Measurements from ENCODE around the gene ASCL5. TPM values are rescaled to one million over a fixed set of nuclear protein-coding genes. Genes with fewer than 3 reads are reported as not detected.

ASCL5 gene
- total and polyA plus RNA-seq, 9 of the 15 experiments (the other 6 are each of a cell fraction or from before 2014, with no cell fraction given) = 0.09 TPM; not detected in 8

GRCh38 chr1:201142849-201143725 is 16.1 kb upstream of the ASCL5 start:
- Histone ChIP-seq H3K9ac (ENCODE audit: insufficient read depth in 1 of 2, low read depth in 2 of 2, low read length in 2 of 2) (0 out of 4 replicates have a peak overlapping the region, but pooled peaks of 1 of the 2 experiments have one; percentile 46), H3K9me1 (ENCODE audit: control insufficient read depth, insufficient read depth, low read length) (no peaks in the 10 kb centered on the region), H3K79me2 (ENCODE audit: control insufficient read depth, insufficient read depth, low read length) (no peaks in the 10 kb centered on the region), H3K4me2 (ENCODE audit: insufficient read depth, low read length) (no peak overlapping the region), H3K27me3 (ENCODE audit: control insufficient read depth in 2 of 2, insufficient read depth in 2 of 2, low read length in 2 of 2) (no peaks in the 10 kb centered on the region), H3K27ac (ENCODE audit: extremely low read depth, low read depth, low read length) (no peak overlapping the region), H3K4me1 (replicated peaks in 1 of 2; ENCODE audit: control insufficient read depth in 2 of 2, insufficient read depth in 2 of 2, low read length in 2 of 2) (no peaks in the 10 kb centered on the region), H2AFZ (ENCODE audit: low read depth, low read length) (no peak overlapping the region), H3K9me3 (replicated peaks; ENCODE audit: control insufficient read depth, insufficient read depth, low read depth, low read length) (no peaks in the 10 kb centered on the region), H3K4me3 (no peak overlapping the region), H4K20me1 (replicated peaks; ENCODE audit: control insufficient read depth, insufficient read depth, low read length) (peaks cover 9% of the 10 kb centered on the region), H3K36me3 (ENCODE audit: control insufficient read depth, insufficient read depth, low read length) (peaks cover 98% of the 10 kb centered on the region)
- FAIRE-seq (no peak), DNase-seq (ENCODE audit: extremely low read depth in 1 of 4, low spot score in 3 of 4) (no peak), ATAC-seq (no peak)
- CTCF ChIA-PET (ENCODE audit: low intra/inter-chr PET ratio) = no interaction called here
- 93% methylated on average over 15 of the region's 16 CpGs for WGBS (ENCODE audit: insufficient coverage, low coverage, missing lambda C conversion rate)
- in situ Hi-C loops (cut with MboI) = no loop called here
- TF ChIP-seq MIER1 (IDR thresholded peaks at IDR 0.05; ENCODE audit: low read depth) (no peak), RBFOX2 (IDR thresholded peaks at IDR 0.05; ENCODE audit: low read depth, low read length) (0 out of 2 replicates have a peak, but pooled peaks have one; percentile 8)
- BruUV-seq (replicated peaks) = no TSS peak
- intact Hi-C loops (cut with micrococcal nuclease) = no loop called here
- POLR2A ChIA-PET = interaction anchor here (0.7 to 2.3 kb wide), 7 partner anchors 9 to 29 kb away, joined by 3 to 14 read pairs (median 4); partner anchors contain the start of gene TMEM9

Data from K562 (cell line).